ENCODE measurements around the gene HEPACAM. TPM values are rescaled to one million over a fixed set of nuclear protein-coding genes. Genes with fewer than 3 reads are reported as not detected.

Gene HEPACAM
- total RNA-seq, 1 experiment from 2014 or later, result not detected

- Mint-ChIP-seq H3K27me3 (ENCODE audit: low read depth) (no peaks in the 10 kb centered on the region), H3K9me3 (peaks cover 7 to 9% of the 10 kb centered on the region in 2 experiments), H3K4me3 (no peak overlapping the region), H3K4me1 (no peaks in the 10 kb centered on the region), H3K36me3 (ENCODE audit: insufficient read depth in 1 of 3, low read depth in 3 of 3) (peaks cover 0 to 4% (median 2%) of the 10 kb centered on the region in 3 experiments; a peak in 2 of 7 replicates), H3K27ac (no peak overlapping the region)
- no peak overlapping the region for H4K5ac ChIP-seq (ENCODE audit: insufficient read length, low read depth, low read length)
- H3K4ac ChIP-seq (ENCODE audit: low read depth, low read length), result no peak overlapping the region
- no peaks in the 10 kb centered on the region for H3K4me1 ChIP-seq (ENCODE audit: insufficient read depth, low read length)
- H3K56ac ChIP-seq (ENCODE audit: insufficient read length, low read depth, low read length), result no peak overlapping the region
- no peak overlapping the region for H2AFZ ChIP-seq (ENCODE audit: low read length)
- H3K4me2 ChIP-seq (ENCODE audit: insufficient read depth, insufficient read length, low read length), result no peak overlapping the region
- WGBS (ENCODE audit: extremely low coverage, insufficient read length, low lambda C conversion rate), result no CpG with 5 or more reads among the region's 2 CpGs
- no peak overlapping the region for H3T11ph ChIP-seq (ENCODE audit: low read length)
- no peak overlapping the region for H2AK5ac ChIP-seq (ENCODE audit: insufficient read length, low read length)
- no peak overlapping the region for H3K18ac ChIP-seq (ENCODE audit: insufficient read length, low read depth, low read length)
- no peak overlapping the region for H3K9ac ChIP-seq (ENCODE audit: extremely low read depth, insufficient read length, low read length)
- H3K23ac ChIP-seq (ENCODE audit: insufficient read length, low read depth, low read length), result no peak overlapping the region
- no peaks in the 10 kb centered on the region for H3K79me1 ChIP-seq (ENCODE audit: insufficient read depth, low read depth, low read length, poor library complexity, severe bottlenecking)
- no peaks in the 10 kb centered on the region for H3K23me2 ChIP-seq (ENCODE audit: insufficient read length, low read depth, low read length, poor library complexity, severe bottlenecking)
- no peaks in the 10 kb centered on the region for H3K27me3 ChIP-seq (ENCODE audit: insufficient read depth, low read length)
- H4K8ac ChIP-seq (replicated peaks; ENCODE audit: insufficient read length, low read depth, low read length), result no peak overlapping the region
- H2BK12ac ChIP-seq (ENCODE audit: insufficient read length, low read depth, low read length), result no peak overlapping the region
- no peak overlapping the region for H2BK5ac ChIP-seq (ENCODE audit: insufficient read length, low read length)
- no peaks in the 10 kb centered on the region for H3K79me2 ChIP-seq (ENCODE audit: insufficient read depth, low read length)
- no peak overlapping the region for H2BK120ac ChIP-seq (ENCODE audit: low read depth, low read length, poor library complexity, severe bottlenecking)
- H4K20me1 ChIP-seq (ENCODE audit: control insufficient read depth, insufficient read depth, insufficient read length), result no peaks in the 10 kb centered on the region
- H2BK20ac ChIP-seq (ENCODE audit: low read depth, low read length, poor library complexity, severe bottlenecking), result no peak overlapping the region
- TF ChIP-seq CTCF (conservative IDR thresholded peaks at IDR 0.05), result no peak
- no peak overlapping the region for H3K14ac ChIP-seq (ENCODE audit: insufficient read depth, low read length)
- no peaks in the 10 kb centered on the region for H3K9me3 ChIP-seq (ENCODE audit: control insufficient read depth, low read depth, low read length)
- no peak for DNase-seq
- no peak overlapping the region for H2BK15ac ChIP-seq (ENCODE audit: low read depth, low read length)
- no peak overlapping the region for H4K91ac ChIP-seq (ENCODE audit: insufficient read length, low read depth, low read length)
- H3K27ac ChIP-seq (ENCODE audit: insufficient read length, low read depth, low read length), result no peak overlapping the region
Measured at GRCh38 chr11:124978316-124978715, 42.5 kb upstream of the HEPACAM start.

All from H9 (cell line).